Glomerular endothelial cell (primary cell): ENCODE measurements around the gene ULK4. TPM values are rescaled to one million over a fixed set of nuclear protein-coding genes. Genes with fewer than 3 reads are reported as not detected.
"Not testable (repeated sequence)": the region's sequence is repeated elsewhere in the genome, so short reads cannot be mapped to it uniquely, and the experiment has no call there.

Experiments used
- DNase-seq: peaks from one replicate; pipeline ENCODE4 v3.0.0-alpha.2; 2011; ENCODE audit warnings: low read depth, low spot score; ENCODE audit errors: extremely low read depth
- total RNA-seq: library from RNA; depleted of rRNA; stranded (reverse); fragments of >200 nt; gene quantifications from 2 replicates; pipeline ENCODE4 v1.2.3, GENCODE V29; 2015

The ULK4 gene
- total RNA-seq, 1 donor from 2014 or later: 11.7 TPM

- DNase-seq: no peak
These were observed 309.4 kb downstream of the ULK4 start for GRCh38 chr3:41652506-41652905.

GRCh38 chr3:41651718-41652117 is 310.2 kb downstream of the ULK4 start:
- no peak for DNase-seq

- no peak for DNase-seq
These were observed 311.5 kb downstream of the ULK4 start for GRCh38 chr3:41650406-41650805.

GRCh38 chr3:41649129-41649739 is 312.7 kb downstream of the ULK4 start:
- DNase-seq: no peak

GRCh38 chr3:41647730-41648129 is 314.2 kb downstream of the ULK4 start:
- not testable (repeated sequence) for DNase-seq

GRCh38 chr3:41640076-41640475 is 321.8 kb downstream of the ULK4 start:
- no peak for DNase-seq

GRCh38 chr3:41638381-41638780 is 323.5 kb downstream of the ULK4 start:
- DNase-seq: no peak

GRCh38 chr3:41632700-41633099 is 329.2 kb downstream of the ULK4 start:
- no peak for DNase-seq

GRCh38 chr3:41630708-41631107 is 331.2 kb downstream of the ULK4 start:
- DNase-seq: no peak

GRCh38 chr3:41629986-41630385 is 331.9 kb downstream of the ULK4 start:
- no peak for DNase-seq

GRCh38 chr3:41629072-41629471 is 332.8 kb downstream of the ULK4 start:
- DNase-seq: no peak

- no peak for DNase-seq
These were observed 334.3 kb downstream of the ULK4 start for GRCh38 chr3:41627477-41628087.

- DNase-seq: no peak
These were observed 349.1 kb downstream of the ULK4 start for GRCh38 chr3:41612853-41613252.

GRCh38 chr3:41611008-41611407 is 350.9 kb downstream of the ULK4 start:
- no peak for DNase-seq

GRCh38 chr3:41608347-41608746 is 353.6 kb downstream of the ULK4 start:
- DNase-seq: no peak

- DNase-seq: no peak
These were observed 358.1 kb downstream of the ULK4 start for GRCh38 chr3:41603807-41604206.

- no peak for DNase-seq
These were observed 359.8 kb downstream of the ULK4 start for GRCh38 chr3:41602121-41602520.

GRCh38 chr3:41601404-41601987 is 360.4 kb downstream of the ULK4 start:
- no peak for DNase-seq

GRCh38 chr3:41600616-41601015 is 361.3 kb downstream of the ULK4 start:
- no peak for DNase-seq

GRCh38 chr3:41599127-41599484 is 362.8 kb downstream of the ULK4 start:
- no peak for DNase-seq

GRCh38 chr3:41598402-41599126 is 363.3 kb downstream of the ULK4 start:
- DNase-seq: no peak

- DNase-seq: no peak
These were observed 368.1 kb downstream of the ULK4 start for GRCh38 chr3:41593774-41594173.
